GM12878 (cell line): ENCODE measurements around the gene MRGPRF.

ENCODE experiments used
- CEBPB ChIP-seq, 2 experiments: fragments of 150-350 bp in 1 of 2; IDR thresholded peaks; 2 replicates each; pipeline ENCODE4 v1.6.1; 2012 to 2014; ENCODE audit warnings: low read depth in 2 of 2, low read length in 2 of 2, borderline replicate concordance in 1 of 2, inconsistent platforms in 1 of 2
- EZH2 ChIP-seq: IDR thresholded peaks from 2 replicates; pipeline ENCODE4 v1.6.1; 2012; ENCODE audit warnings: low read depth, mild to moderate bottlenecking, control low read depth, inconsistent platforms, low read length, borderline replicate concordance; ENCODE audit not compliant: control insufficient read depth
- NRF1 ChIP-seq: conservative IDR thresholded peaks from 2 replicates; pipeline ENCODE4 v1.6.1; 2011; ENCODE audit warnings: mild to moderate bottlenecking, low read depth, low read length, improper control_type of control experiment
- POLR2AphosphoS2 ChIP-seq: IDR thresholded peaks from 2 replicates; pipeline ENCODE4 v1.6.1; 2011; ENCODE audit warnings: low read depth, mild to moderate bottlenecking, low read length, improper control_type of control experiment, moderate library complexity
- RAD21 ChIP-seq: IDR thresholded peaks from 2 replicates; pipeline ENCODE4 v1.6.1; 2011; ENCODE audit warnings: mild to moderate bottlenecking, low read depth, low read length, moderate library complexity; ENCODE audit not compliant: insufficient read depth
- SMC3 ChIP-seq: IDR thresholded peaks from 2 replicates; pipeline ENCODE4 v1.6.1; 2011; ENCODE audit warnings: low read length, improper control_type of control experiment, borderline replicate concordance
- SREBF2 ChIP-seq: IDR thresholded peaks from 2 replicates; pipeline ENCODE4 v1.6.1; 2012; ENCODE audit warnings: mild to moderate bottlenecking, low read length
- TBL1XR1 ChIP-seq: IDR thresholded peaks from 2 replicates; pipeline ENCODE4 v1.6.1; 2012; ENCODE audit warnings: low read depth, low read length, improper control_type of control experiment
- TF ChIP-seq, protein P1 (sequence below), 3 experiments: IDR thresholded peaks in 2 of 3; conservative IDR thresholded peaks in 1 of 3; 2 replicates each; pipeline ENCODE4 v1.5.1; 2011; ENCODE audit warnings: low read depth in 3 of 3, low read length in 3 of 3, mild to moderate bottlenecking in 3 of 3, control low read depth in 2 of 3, moderate library complexity in 2 of 3, inconsistent platforms in 1 of 3, mixed read lengths in 1 of 3; ENCODE audit not compliant: control insufficient read depth in 2 of 3, insufficient read depth in 1 of 3; ENCODE audit errors: extremely low read depth in 1 of 3
- TF ChIP-seq, protein P2 (sequence below): fragments of 450-650 bp; IDR thresholded peaks from 2 replicates; pipeline ENCODE4 v1.6.1; 2017; ENCODE audit warnings: antibody characterized with exemption, mild to moderate bottlenecking, moderate library complexity

DNA sequence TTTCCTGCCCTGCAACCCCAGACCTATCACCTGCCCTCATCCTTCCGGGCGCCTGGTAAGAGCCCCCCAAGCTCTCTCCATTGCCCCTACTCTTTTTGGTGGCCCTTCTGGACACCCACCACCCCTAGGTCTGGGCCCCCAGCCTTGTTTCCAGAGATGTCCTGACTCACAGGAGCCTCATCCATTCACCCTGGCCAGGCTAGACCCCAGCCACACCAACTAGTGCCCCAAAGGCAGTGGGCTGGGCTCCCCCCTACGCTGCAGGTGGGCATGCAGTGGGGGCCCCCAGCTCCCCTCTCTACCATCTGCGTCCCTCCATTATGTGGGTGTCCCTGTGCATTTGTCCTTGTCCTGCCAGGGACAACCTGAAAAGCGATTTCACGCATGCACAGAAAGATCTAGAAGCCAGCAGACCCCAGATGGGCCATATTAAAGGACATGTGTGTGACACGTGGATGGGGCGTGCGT lies 1.4 kb downstream of the MRGPRF start:
- TF ChIP-seq RAD21 = no peak
- no peak for TF ChIP-seq TBL1XR1
- no peak for TF ChIP-seq SMC3
- no peak for TF ChIP-seq POLR2AphosphoS2
- TF ChIP-seq NRF1 = no peak
- no peak for TF ChIP-seq EZH2
- TF ChIP-seq, protein P1, sequence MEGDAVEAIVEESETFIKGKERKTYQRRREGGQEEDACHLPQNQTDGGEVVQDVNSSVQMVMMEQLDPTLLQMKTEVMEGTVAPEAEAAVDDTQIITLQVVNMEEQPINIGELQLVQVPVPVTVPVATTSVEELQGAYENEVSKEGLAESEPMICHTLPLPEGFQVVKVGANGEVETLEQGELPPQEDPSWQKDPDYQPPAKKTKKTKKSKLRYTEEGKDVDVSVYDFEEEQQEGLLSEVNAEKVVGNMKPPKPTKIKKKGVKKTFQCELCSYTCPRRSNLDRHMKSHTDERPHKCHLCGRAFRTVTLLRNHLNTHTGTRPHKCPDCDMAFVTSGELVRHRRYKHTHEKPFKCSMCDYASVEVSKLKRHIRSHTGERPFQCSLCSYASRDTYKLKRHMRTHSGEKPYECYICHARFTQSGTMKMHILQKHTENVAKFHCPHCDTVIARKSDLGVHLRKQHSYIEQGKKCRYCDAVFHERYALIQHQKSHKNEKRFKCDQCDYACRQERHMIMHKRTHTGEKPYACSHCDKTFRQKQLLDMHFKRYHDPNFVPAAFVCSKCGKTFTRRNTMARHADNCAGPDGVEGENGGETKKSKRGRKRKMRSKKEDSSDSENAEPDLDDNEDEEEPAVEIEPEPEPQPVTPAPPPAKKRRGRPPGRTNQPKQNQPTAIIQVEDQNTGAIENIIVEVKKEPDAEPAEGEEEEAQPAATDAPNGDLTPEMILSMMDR (IDR thresholded peaks at IDR 0.05 in 2 of 3, conservative IDR thresholded peaks at IDR 0.05 in 1 of 3; ENCODE audit: control insufficient read depth in 2 of 3, extremely low read depth in 1 of 3, insufficient read depth in 1 of 3, low read depth in 3 of 3, low read length in 3 of 3) = no peak
- TF ChIP-seq SREBF2 = no peak
- no peak for TF ChIP-seq CEBPB (IDR thresholded peaks at IDR 0.05; ENCODE audit: borderline replicate concordance in 1 of 2, low read depth in 2 of 2, low read length in 2 of 2)
- TF ChIP-seq, protein P2, sequence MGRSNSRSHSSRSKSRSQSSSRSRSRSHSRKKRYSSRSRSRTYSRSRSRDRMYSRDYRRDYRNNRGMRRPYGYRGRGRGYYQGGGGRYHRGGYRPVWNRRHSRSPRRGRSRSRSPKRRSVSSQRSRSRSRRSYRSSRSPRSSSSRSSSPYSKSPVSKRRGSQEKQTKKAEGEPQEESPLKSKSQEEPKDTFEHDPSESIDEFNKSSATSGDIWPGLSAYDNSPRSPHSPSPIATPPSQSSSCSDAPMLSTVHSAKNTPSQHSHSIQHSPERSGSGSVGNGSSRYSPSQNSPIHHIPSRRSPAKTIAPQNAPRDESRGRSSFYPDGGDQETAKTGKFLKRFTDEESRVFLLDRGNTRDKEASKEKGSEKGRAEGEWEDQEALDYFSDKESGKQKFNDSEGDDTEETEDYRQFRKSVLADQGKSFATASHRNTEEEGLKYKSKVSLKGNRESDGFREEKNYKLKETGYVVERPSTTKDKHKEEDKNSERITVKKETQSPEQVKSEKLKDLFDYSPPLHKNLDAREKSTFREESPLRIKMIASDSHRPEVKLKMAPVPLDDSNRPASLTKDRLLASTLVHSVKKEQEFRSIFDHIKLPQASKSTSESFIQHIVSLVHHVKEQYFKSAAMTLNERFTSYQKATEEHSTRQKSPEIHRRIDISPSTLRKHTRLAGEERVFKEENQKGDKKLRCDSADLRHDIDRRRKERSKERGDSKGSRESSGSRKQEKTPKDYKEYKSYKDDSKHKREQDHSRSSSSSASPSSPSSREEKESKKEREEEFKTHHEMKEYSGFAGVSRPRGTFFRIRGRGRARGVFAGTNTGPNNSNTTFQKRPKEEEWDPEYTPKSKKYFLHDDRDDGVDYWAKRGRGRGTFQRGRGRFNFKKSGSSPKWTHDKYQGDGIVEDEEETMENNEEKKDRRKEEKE = no peak
